GF-D8 (cell line): ENCODE results near the gene RNF151.

Experiments used
- DNase-seq: peaks from one replicate; lab custom pipeline; 2025; lab: John Stamatoyannopoulos, UW

The RNF151 gene

DNA sequence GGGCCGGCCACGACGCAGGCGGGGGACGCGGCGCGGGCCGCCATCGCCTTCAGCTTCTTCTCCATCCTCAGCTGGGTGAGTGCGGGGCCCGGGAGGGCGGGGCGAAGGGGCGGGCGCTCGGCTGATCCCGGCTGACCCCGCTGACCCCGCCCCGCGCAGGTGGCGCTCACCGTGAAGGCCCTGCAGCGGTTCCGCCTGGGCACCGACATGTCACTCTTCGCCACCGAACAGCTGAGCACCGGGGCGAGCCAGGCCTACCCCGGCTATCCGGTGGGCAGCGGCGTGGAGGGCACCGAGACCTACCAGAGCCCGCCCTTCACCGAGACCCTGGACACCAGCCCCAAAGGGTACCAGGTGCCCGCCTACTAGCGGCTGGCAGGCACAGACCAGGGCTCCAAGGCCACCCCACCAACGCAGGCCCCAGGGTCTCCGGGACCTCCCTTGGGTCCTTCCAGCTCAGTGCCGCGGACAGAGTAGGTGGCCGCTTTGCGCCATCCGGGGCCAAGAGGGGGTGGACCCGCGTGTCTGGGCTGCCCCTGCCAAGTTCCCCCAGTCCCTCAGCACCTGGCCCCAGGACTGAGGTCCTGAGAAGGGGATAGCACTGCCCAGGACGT is 26.2 kb downstream of the RNF151 start:
- no peak for DNase-seq

DNA sequence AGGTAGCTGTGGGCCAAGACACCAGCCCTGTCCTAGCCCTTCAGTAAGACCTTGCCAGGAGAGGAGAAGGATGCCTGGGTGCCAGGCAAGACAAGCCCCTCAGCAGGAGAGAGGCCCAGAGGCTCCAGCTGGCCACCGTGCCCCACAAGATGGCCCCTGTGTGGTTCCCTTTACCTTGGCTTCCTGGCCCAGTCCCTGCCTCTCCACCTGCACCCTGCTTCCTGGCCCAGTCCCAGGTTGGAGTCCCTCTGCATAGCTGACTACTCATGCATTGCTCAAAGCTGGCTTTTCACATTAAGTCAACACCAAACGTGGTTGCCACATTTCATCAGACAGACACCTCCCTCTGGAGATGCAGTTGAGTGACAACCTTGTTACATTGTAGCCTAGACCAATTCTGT is 27.1 kb downstream of the RNF151 start:
- no peak for DNase-seq

DNA sequence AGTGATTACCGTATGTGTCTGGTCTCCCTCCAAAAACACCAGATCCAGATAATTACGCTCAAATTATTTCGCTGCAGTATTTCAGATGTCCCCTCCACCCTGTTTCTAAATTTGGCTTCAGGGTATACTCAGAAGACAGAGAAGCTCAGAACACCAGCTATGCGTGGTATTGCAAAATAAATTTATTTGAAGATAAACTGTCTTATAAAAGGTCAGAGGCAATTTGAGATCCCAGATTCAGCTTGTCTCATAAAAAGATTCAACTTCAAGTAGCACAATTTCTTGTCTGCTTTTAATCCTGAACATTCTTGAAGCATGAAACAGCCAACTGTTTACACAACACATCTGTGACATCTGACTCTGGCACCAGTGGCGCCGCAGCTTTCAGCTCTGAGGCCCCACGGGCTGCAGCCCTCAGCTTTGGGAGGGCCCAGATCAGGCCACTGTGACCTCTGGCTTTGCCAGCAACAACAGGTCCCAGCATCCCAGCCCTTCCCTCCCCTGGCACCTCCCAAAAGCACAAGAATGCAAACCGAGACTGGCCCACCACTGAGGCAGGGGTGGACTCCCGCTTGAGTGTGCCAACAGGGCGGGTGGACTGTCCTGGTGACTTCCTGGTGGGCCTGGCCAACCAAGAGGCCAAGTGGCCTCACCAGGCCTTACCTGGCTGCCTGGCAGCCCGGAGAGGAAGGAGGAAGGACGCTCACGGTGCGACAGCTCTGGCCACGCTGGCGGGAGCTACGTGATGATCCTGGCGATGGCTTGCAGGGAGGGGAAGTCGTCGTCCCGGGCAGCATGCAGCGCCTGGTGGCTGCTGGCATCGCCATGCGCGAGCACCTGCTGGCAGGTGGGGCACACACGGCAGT is 31.1 kb downstream of the RNF151 start:
- DNase-seq: no peak

DNA sequence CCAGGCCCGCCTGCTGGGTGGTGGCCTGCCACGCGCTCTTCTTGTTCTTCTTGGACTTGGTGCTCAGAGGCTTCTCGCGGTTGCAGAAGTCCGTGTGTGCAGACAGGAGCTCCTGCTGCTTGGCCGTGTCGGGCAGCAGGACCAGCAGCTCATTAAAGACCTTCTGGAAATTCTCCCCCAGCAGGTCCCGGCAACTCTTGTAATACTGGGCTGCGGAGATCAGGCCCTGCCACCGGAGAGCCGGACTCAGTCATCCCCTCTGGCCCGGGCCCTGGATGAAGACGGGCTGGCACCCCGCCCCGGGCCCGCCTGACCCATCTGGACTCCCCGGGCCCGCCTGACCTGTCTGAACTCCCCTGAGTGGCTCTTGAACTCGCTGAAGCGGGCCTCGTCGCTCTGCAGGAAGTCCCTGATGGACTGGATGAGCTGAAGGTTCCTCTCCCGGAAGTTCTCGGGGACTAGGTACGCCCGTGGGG is 31.7 kb downstream of the RNF151 start:
- DNase-seq: no peak

DNA sequence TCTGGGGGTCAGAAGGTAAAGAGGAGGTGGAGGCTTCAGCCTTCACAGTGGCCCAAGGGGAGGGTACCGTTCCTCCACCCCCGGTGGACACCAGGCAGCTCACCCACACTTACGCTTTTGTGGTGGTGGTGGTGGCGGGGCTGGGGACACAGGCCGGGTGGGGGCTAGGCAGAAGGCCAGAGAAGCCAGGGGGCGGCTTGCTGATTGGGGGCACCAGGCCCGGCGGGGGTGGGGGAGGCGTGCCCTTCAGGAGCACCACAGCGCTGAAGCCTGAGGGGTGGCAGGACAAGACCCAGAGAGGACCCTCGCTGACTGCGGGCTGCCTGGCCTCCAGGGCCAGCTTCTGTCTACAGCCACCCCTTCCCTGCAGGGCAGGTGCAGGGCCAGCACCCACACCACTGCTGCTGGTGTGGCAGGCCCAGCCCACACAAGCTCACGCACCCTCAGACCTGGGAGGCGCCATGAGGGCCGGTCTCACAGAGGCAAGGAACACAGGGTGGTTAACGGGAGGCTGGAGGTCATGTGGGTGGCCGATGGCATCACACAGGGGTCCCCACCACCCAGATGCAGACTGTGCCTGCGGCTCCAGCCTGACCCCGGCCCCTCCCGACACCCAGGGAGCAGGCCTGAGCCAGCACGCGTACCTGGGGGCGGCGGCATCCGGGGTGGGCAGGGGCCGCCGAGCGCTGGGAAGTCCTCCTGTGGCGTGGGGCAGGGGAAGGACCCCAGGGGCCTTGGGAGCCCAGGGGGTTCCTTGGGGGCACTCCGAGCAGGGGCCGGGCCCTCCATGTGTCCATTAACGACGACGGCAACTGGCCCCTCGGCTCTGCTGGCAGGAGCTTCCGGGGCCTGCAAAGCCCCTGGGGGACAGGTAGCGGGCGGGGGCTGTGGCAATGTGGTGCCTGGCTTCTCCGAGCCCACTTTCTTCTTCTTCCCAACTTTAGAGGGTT is 32.5 kb downstream of the RNF151 start:
- DNase-seq: no peak

DNA sequence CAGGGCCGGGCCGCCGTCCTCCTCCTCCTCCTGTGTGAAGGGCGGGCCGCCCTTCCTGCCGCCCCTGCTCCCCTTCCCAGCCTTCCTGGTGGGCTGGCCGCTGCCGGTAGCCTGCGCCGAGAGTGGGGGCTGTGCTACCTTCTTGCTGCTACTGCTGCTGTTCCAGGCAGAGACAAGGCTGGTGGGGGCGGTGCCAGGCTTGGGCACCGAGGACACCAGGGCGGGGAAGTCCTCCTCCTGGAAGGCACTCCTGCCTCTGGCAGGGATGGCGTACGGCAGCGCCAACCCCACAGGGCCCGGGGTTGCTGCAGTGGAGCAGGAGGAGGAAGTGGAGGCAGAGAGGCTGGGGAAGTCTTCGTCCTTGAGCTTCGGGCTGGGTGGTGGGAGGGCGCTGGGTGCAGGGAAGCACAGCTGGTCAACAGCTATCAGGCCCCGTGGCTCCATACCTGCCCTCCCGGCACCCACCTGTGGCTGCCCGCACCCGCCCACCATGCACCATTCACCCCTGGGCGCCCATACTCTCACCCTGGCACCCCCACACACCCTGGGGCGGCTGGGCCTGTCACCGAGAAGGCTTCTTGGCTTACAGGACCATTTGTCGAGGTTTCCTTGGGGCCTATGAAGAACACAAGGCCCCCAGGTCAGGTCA is 33.3 kb downstream of the RNF151 start:
- DNase-seq: no peak

DNA sequence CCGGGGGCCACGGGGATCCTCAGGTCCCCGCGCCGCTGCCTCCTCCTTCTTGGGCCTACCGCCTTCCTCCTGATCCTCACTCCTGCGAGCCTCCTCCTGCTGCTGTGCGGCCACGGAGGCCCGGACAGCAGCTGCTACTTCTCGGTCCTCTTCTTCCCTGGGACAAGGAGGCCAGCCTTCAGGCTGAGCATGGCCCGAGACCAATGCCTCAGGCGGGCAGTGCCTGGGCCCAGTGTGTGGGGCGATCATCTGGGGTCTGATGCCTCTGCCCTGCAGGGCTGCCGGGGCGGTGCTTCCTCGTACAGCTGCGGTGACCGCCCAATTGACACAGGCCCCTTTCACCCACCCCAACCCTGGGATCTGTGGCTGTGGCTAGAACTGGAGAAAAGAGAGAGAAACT is 34.4 kb downstream of the RNF151 start:
- no peak for DNase-seq

DNA sequence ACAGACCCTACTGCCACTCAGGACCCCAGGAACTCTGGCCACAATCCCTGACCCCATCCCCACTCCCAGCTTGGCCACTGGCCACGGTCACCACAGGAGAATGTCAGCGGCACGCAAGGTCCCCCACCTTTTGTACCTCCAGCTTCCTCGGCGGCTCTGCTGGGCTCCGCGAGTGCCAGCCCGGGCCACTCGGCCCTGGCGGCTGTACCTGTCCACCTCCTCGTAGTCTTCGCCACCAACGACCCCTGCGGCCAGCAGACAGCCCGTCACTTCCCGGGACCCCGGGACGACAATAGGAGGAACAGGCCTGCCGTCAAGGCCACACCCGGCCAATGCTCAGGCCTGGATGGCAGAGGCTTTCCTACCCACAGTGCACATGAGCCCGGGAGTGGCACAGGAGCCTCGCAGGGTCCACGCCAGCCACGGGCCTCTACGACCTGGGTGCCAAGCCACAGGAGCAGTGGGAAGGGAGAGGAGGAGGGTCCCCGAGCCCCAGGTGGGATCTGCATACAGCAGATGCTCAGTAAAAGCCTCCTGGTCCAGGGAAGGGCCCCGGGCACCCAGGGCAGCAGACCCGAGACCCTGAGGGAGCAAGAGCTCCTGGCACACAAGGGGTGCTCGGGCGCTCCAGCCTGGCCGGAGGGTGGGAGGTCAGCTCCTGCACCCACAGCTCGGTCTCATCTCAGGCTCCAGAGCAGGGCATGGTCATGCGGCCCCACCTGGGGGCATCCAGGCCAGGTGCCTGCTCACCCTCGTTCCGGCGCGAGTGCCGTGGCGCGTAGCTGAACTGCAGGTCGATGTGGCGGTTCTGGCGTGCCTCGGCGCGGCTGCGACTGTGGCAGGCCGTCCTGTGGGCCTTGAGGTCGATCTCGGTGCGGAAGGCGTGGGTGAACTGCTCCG is 35.0 kb downstream of the RNF151 start:
- DNase-seq: no peak

DNA sequence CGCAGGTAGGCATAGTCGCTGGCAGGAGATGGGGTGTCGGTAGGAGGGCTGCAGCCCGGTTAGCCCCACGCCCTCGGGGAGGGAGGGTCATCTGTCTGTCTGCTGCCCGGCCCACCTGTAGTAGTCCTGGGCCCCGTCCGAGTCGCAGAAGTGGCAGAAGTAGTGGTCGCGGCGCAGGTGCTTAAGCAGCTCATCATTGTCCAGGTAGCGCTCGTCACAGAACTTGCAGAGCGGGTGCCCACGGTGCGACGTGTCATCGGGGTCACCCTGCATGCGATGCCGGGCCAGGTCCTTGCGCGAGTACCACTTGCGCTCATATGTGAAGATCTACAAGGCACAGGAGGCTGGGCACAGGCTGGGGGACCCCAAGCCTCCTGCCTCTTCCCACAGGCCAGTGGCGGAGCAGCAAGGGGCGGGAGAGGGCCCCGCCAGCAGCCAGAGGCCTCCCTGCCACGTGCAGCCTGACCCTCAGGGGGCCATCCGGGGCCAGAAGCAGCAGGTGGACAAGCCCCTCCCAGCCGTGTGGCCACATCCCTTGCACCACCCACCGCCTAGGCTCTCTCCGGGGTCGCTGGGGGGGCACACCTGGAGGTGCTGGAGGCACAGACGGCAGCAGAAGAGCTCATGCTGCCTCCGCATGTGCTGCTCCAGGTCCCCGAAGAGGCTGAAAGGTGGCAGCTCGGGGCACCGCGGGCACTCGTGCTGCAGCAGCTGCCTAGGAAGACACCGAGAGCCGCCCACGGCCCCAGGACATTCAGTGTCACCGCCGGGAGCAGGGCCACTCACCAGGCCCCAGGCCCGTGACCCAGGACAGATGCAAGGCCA is 36.0 kb downstream of the RNF151 start:
- DNase-seq: no peak

DNA sequence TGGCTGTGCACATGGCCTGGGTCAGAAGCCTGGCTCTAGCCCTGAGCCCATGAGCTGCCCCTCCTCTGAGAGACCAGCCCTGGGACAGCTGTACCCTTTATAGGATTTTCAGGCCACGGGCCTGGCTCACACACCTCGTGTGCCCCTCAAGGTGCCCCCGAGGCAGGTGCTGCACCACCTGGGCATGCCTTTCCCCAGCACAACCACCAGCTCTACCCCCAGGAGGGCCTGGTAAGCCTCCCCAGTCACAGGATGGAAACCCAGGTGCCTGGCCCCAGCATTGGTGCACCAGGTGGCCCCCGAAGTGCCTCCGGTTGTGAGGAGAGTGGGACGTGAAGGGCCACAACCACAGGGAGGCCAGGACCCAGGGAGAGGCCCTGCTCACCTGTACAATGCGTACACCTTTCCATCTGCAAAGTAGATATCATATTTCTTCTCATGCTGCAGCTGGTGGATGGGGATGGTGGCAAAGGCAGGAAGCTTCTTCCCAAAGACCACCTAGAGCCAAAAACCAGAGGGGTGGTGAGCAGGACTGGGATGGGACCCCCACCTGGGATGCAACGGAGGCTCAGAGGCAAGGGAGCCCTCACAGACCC is 36.7 kb downstream of the RNF151 start:
- DNase-seq: no peak

DNA sequence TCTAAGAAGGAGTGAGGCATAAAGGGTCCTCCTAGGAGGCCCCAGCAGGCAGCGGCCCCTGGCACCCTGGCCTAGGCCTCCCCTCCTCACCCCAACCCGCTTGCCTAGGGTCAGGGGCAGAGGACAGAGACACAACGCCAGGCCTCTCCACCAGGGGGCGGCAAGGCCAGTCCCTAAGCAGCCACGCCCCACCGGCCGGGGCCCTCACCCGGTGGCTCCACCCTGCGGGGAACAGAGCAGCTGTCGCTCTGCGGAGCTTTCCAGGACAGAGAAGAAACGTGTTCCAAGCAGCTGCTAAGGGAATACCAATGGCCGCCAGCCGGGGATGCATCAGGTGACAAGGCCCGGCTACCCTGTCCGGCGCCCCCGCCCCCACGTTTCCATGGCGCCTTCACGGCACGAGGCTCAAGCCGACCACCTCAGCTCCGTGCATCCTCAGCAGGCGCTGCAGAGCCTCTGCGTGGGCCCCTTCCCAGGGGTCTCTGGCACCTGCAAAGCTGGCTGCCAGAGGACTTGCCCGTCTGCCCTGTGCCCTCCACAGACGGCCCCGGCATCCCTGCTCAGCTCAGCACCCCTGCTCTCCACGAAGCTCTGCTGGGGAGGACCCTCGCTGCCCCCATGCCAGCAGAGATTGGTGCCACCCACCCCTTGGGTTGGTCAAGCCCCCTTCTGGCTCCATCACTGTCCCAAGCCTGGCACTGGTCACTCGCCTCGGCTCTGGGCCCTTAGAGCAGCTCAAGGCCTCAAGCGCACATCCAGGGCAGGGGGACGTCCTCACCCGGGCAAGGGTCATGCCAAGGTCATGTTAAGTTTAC is 37.4 kb downstream of the RNF151 start:
- peak; percentile 59 for DNase-seq

DNA sequence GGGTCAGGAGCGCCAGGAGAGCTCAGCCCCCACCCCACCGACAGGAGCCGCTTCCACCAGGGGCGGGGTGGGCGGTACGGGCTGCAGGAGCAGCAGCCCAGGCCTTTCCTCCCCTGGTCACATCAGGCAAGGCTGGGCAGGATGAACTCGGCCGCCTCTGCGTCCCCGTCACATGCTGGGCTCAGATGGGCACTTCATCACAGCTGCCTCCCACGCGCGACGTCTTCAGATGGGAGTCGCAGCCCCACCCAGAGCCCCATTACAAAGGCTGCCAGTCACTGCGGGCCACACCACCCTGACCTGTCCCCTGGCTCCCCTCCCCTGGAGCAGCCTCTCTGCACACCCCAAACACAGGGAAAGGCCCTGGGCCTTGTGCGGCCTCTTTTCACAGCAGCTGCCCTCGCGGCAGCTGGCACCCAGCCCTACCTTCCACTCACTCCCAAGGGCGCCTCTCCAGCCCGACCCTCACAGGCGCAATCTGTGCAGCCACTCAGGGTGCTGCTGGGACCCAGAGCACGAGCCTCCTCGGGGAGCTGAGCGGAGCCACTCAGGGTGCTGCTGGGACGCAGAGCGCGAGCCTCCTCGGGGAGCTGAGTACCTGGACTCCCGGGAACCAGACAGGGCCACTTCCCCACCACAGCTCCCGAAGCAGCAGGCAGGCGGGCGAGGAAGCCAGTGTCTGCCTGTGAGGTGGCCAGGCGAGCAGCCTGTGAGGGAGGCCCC is 38.3 kb downstream of the RNF151 start:
- DNase-seq: no peak

DNA sequence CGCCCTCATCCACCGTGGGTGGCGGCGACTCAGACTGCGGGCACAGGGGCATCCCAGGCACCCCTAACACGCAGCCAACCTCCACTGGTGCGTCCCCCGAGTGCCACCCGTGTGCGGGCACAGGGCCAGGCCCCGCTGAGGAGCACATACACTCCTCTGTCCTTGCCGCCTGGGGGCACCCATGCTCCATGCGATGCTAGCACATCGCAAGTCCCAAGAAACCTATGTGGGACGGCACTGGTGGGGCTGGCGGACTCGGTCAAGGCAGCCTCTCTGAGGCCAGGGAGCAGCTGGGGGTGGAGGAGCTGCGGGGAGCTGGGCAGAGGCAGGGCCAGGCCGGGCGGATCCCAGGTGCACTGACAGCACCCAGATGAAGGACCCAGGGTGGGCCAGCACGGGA is 39.0 kb downstream of the RNF151 start:
- no peak for DNase-seq

DNA sequence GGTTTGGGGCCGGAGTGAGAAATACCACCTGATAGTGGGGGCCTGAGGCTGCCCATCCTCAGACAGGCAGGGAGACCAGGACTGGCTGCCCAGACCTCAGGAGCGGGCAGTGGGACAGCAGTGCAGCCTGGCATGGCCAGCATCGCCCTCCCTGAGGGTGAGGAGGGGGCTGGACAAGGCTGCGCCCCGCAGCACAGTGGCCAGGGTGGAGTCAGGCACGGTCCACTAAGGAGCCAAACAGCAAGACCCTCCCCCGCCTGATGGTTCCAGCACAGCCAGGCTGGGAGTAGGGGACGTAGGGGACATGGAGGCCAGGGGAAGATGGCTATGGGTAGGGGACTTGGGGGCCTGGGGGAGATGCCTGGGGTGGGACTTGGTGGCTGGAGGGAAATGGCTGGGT is 39.7 kb downstream of the RNF151 start:
- DNase-seq: no peak

DNA sequence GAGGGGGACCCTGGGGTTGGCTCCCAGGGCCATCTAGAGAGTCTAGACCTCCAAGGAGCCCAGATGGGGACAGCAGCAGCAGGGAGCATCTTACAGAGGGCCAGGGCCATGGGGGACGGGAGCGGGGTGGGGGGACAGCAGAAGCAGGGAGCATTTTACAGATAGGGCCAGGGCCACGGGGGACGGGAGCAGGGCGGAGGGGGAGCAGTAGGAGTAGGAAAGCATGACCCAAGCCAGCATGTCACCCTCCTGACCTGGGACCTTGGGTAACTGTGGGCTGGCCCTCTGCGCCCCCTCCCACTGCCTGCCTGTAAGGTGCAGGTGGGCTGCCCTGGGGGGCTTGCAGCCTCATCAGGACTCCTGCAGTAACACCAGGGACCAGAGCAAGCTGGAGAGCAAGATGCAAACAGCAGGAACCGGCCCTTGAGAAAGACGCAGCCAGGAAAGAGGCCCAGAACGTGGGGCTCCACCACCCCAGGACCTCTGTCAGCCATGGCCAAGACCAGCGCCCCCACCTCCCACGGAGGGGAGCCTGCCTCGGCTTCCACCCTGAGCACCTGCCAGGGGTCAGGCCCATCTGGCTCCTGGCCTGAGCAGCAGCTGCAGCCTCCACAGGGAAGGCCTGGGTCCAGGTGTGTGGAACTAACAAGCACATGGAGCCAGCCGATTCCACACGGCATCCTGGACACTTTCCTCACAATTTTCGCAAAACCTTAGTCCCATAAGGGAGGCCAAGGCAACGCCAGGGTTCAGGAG is 40.6 kb downstream of the RNF151 start:
- no peak for DNase-seq

DNA sequence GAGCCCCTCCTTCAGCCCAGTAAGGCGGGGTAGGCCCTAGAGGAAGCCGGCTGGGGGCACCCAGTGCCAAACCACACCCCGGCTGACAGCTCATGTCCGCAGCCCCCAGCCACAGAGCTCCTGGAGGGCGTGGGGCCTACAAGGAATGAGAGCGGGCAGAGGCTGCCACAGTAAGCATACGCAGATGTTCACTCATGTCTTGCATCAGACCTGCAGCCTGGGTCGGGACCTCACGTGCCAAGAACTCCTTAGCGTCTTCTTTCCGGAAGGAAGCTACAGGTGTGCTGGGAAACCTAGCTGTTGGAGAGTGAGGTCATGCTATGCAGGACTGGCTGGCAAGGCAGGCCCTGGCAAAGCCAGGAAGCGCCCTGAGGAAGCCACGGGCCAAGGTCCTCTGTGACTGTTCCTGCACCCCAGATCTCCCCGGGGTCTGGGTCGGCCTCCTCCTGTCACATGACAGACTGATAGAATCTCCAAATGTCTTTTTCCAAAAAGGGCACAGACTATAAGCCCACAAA is 41.4 kb downstream of the RNF151 start:
- DNase-seq: peak; percentile 74

DNA sequence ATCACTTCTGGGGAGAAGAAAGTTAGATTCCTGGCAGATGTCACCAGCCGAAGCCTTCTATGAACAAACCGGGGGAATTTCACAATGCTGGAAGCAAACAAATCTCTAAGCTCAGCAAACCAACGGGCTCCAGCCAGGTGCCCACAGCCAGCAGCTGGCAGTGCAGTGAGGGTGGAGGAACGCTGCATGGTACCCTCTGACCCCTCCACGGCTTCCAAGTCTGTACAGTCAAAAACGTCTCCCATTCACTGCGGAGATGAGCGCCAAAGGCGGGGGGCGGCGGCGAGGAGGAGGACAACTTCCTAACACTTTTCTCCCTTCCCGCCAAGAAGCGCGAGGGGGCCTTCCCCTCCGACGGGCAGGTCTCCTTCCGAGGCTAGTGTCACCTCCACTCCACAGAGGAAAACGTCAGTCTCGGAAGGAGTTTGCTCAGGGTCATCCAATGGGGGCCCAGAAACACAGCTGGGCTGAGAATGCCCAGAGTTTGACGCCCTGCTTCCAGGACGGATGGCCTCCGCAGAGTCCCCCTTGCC is 42.0 kb downstream of the RNF151 start:
- DNase-seq: peak; percentile 61
